AG04449 (cell line): ENCODE data around the gene SPEG.

Experiments
- CTCF ChIA-PET: fragments of 350-600 bp; formaldehyde crosslinking; extraction: SDS; loops from one replicate; lab custom pipeline; 2021; ENCODE audit warnings: antibody characterized with exemption; lab: Yijun Ruan, JAX
- POLR2A ChIA-PET: fragments of 400-600, 350-600 bp; formaldehyde crosslinking; extraction: SDS; loops from one replicate; lab custom pipeline; 2020; ENCODE audit warnings: antibody characterized with exemption, inconsistent platforms; lab: Yijun Ruan, JAX
- DNase-seq: peaks from one replicate; pipeline ENCODE4 v3.0.0-alpha.2; 2010; ENCODE audit warnings: low read depth, low spot score
- H3K4me3 ChIP-seq: 2 replicates; pipeline ENCODE4 v1.5.1; 2011; ENCODE audit warnings: low read depth, mild to moderate bottlenecking, control low read depth, low read length
- TF ChIP-seq, protein P1 (sequence below): IDR thresholded peaks from one replicate; pipeline ENCODE4 v1.5.1; 2011; ENCODE audit warnings: mild to moderate bottlenecking, moderate library complexity, low read length, control low read depth, inconsistent platforms; ENCODE audit not compliant: insufficient read depth; ENCODE audit errors: missing control alignments

SPEG gene

DNA sequence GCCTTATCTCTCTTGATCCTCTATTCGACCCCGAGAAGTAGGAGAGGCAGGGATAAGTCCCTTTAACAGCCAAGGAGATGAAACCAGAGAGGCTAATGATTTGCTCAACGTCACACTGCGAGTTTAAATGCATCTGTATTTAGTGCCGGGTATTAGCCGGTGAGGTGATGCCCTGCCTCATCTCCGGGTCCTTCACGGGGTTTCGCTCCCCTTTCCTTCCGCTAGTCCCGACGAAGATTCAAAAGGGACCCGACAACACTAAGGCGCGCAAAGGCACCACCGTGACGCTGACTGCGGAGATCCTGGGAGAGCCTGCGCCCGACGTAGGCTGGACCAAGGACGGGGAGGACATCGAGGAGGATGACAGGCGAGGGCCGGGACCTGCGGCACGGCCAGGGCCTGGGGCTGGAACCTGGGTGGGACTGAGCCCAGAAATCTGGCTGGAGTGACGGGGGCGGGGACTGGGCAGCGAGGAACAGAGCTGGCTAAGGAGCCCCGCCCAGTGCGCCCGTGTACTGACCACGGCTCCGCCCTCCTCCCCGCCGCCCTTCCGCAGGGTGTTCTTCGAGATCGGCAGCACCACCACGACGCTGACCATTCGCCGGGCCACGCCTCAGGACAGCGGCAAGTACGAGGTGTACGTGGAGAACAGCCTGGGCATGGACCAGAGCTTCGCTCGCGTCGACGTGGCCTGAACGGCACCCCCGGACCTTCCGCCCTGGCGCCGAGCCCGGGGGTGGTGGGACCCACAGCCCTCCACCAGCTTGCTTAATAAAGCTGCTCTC, 63.0 kb downstream of the SPEG start:
- ChIA-PET POLR2A (interaction anchor here (0.5 to 3.8 kb wide), 13 partner anchors 12 to 89 kb away, joined by 3 to 28 read pairs (median 7); partner anchors contain the start of genes CHPF and TMEM198), CTCF (interaction anchor here (0.8 to 39.0 kb wide), 10 partner anchors 13 to 192 kb away, joined by 3 to 1084 read pairs (median 7); partner anchors contain the start of gene ASIC4)
- TF ChIP-seq, protein P1, sequence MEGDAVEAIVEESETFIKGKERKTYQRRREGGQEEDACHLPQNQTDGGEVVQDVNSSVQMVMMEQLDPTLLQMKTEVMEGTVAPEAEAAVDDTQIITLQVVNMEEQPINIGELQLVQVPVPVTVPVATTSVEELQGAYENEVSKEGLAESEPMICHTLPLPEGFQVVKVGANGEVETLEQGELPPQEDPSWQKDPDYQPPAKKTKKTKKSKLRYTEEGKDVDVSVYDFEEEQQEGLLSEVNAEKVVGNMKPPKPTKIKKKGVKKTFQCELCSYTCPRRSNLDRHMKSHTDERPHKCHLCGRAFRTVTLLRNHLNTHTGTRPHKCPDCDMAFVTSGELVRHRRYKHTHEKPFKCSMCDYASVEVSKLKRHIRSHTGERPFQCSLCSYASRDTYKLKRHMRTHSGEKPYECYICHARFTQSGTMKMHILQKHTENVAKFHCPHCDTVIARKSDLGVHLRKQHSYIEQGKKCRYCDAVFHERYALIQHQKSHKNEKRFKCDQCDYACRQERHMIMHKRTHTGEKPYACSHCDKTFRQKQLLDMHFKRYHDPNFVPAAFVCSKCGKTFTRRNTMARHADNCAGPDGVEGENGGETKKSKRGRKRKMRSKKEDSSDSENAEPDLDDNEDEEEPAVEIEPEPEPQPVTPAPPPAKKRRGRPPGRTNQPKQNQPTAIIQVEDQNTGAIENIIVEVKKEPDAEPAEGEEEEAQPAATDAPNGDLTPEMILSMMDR = no peak
- H3K4me3 ChIP-seq = peak overlapping the region; percentile 74
- DNase-seq = no peak

DNA sequence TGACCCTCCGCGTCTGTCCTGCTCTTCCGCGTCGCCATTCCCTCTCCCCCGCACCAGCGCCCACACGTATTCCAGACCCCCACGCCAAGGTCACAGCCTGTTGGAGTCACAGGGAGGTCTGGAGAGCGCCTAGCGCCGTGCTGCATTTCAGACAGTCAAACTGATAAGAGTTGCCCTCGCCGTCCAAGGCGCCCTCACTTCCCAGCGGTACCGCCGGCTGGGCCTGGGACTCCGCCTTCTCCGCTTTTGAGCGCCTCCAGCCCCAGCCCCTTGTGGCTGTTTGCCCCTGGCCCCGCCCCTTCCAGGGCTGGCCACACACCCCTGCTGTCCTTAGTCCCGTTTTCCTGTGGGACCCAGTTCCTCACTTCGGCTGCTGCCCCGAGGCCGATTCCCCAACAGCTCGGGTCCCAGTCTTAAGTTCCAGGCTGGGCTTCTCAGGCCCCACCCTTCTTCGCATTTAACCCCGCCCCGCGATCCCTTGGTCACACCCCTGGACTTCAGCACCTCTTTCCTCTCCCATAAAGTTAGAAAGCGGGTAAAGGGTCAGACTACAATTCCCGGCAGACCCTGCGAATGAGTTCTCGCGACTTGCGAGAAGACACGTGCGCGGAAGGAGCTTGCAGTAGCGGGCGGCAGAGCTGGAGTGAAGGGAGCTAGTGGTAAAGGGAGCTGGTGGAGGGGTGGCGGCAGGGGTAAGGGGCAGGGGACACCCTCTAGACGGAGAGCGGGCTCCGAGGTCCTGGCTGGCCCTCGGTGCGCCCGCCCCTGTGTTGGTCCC, 63.8 kb downstream of the SPEG start, which contains the start of gene GMPPA:
Gene GMPPA (plus strand): TSS at position 612 of the 778 bp plus-strand sequence. CDS start 1,085 bp downstream, outside the sequence.
- CTCF ChIA-PET = interaction anchor here (0.9 to 39.0 kb wide), 11 partner anchors 12 to 191 kb away, joined by 3 to 1084 read pairs (median 7); partner anchors contain the start of gene ASIC4
- POLR2A ChIA-PET = interaction anchor here (0.7 to 3.8 kb wide), 17 partner anchors 9 to 54 kb away, joined by 3 to 28 read pairs (median 6); partner anchors contain the start of genes CHPF and TMEM198
- TF ChIP-seq, protein P1 = peak; percentile 9
- peak; percentile 95 for DNase-seq
- H3K4me3 ChIP-seq = peak within 1 kb of the TSS; percentile 75

DNA sequence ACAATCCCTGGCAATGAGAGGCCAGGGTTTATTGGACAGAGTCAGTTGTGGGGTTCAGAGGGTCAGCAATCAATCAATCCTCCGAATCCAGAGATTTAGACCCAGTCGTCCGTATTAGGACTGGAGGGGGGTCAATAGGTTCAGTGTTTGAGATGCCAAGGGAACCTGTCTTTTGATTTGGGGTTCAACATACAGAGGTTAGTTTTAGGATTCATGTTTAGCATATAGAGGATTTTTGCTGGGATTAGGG, 64.3 kb downstream of the SPEG start:
- TF ChIP-seq, protein P1 = no peak
- no peak for DNase-seq
- H3K4me3 ChIP-seq = peak overlapping the region; percentile 75
- ChIA-PET POLR2A (interaction anchor here (0.7 to 3.8 kb wide), 13 partner anchors 9 to 53 kb away, joined by 3 to 28 read pairs (median 7); partner anchors contain the start of genes CHPF and TMEM198), CTCF (interaction anchor here (0.9 to 39.0 kb wide), 12 partner anchors 8 to 191 kb away, joined by 3 to 1084 read pairs (median 7); partner anchors contain the start of gene ASIC4)

DNA sequence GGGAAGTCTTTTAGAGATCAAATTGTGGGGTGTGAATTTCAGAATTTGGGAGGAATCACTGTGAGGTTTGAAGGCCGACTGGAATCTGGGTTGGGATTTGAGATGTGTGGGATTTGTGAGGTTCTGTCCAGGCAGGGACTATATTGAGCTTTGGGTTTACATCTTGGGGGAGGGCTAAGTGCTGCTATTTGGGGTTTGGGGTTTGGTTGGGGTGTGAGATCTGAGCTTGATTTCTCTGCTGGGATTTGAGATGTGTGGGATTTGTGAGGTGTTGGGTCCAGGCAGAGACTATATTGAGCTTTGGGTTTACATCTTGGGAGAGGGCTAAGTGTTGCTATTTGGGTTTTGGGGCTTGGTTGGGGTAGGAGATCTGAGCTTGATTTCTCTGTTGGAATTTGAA, 64.9 kb downstream of the SPEG start:
- peak overlapping the region; percentile 75 for H3K4me3 ChIP-seq
- ChIA-PET POLR2A (interaction anchor here (0.7 to 3.8 kb wide), 3 partner anchors 10 to 46 kb away, joined by 3 to 28 read pairs (median 22); no protein-coding TSS in a partner anchor), CTCF (interaction anchor here (0.8 to 39.0 kb wide), 12 partner anchors 9 to 143 kb away, joined by 3 to 1084 read pairs (median 6); partner anchors contain the start of genes ASIC4 and DNPEP)
- TF ChIP-seq, protein P1 = no peak
- no peak for DNase-seq

DNA sequence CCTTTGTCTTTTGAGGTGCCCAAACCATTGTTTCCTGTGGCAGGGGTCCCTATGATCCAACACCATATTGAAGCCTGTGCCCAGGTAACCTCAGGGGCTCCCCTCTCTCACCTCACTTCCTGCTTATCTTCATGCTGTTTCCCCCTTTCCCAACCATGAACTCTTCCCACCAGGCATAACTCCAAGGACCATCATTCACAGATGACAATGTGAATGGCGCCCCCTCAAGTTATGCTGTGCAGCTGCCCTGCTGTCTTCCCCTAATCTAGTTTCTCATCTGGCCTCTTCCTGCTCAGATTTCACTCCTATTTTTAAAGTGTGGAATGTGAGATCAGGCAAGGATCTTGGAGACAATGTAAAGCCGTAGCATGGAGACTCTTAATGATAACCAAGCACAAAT, 65.5 kb downstream of the SPEG start:
- no peak for DNase-seq
- TF ChIP-seq, protein P1 = peak; percentile 44
- H3K4me3 ChIP-seq = peak overlapping the region; percentile 75
- ChIA-PET CTCF (interaction anchor here (0.7 to 39.0 kb wide), 13 partner anchors 9 to 142 kb away, joined by 3 to 1084 read pairs (median 4); partner anchors contain the start of genes ASIC4 and DNPEP), POLR2A (interaction anchor here (0.7 to 3.8 kb wide), 3 partner anchors 9 to 54 kb away, joined by 3 to 28 read pairs (median 22); no protein-coding TSS in a partner anchor)
